H7 (cell line): ENCODE results near the gene PODXL2. TPM values are rescaled to one million over a fixed set of nuclear protein-coding genes. Genes with fewer than 3 reads are reported as not detected.

Experiments used
- total RNA-seq: library from RNA; depleted of rRNA; stranded (reverse); fragments of >200 nt; shearing (Covaris generic); gene quantifications from 2 replicates; pipeline ENCODE4 v1.2.3, GENCODE V29; 2014; rRNA removed

The PODXL2 gene
- total RNA-seq, 1 experiment from 2014 or later, result 38.7 TPM

Other genes starting within 250 kb of the PODXL2 start
- 33.9 and 38.1 TPM in 2 replicates for gene TPRA1, start 38.5 kb upstream of the PODXL2 start, total RNA-seq
- gene MCM2, start 30.8 kb upstream of the PODXL2 start, total RNA-seq, result 196 and 207 TPM in 2 replicates
- 1.5 and 4.7 TPM in 2 replicates for gene ABTB1, start 43.8 kb downstream of the PODXL2 start, total RNA-seq
- 0.07 and 0.31 TPM in 2 replicates for gene MGLL, start 193.3 kb downstream of the PODXL2 start, total RNA-seq